Mesodermal cell (in vitro differentiated cells): ENCODE data around the gene NT5C1B.

Experiments
- H3K27ac ChIP-seq: 2 replicates; pipeline ENCODE4 v1.7.0; 2013; ENCODE audit warnings: mild to moderate bottlenecking, low read depth, low read length, moderate library complexity; ENCODE audit not compliant: severe bottlenecking
- H3K36me3 ChIP-seq: 2 replicates; pipeline ENCODE4 v1.7.1; 2013; ENCODE audit warnings: mild to moderate bottlenecking, low read length, moderate library complexity; ENCODE audit not compliant: control insufficient read depth, insufficient read depth
- H3K4me1 ChIP-seq: one replicate; pipeline ENCODE4 v1.7.1; 2013; ENCODE audit warnings: mild to moderate bottlenecking, low read length; ENCODE audit not compliant: insufficient read depth, control insufficient read depth, poor library complexity, severe bottlenecking
- H3K4me3 ChIP-seq: 2 replicates; pipeline ENCODE4 v1.7.0; 2013; ENCODE audit warnings: low read length, control low read depth, mild to moderate bottlenecking; ENCODE audit not compliant: insufficient read depth, poor library complexity, severe bottlenecking; ENCODE audit errors: extremely low read depth
- H3K9me3 ChIP-seq: 2 replicates; pipeline ENCODE4 v1.7.1; 2013; ENCODE audit warnings: mild to moderate bottlenecking, low read length, moderate library complexity; ENCODE audit not compliant: control insufficient read depth
- WGBS, 2 experiments: methylation state at CpG; one replicate each; pipeline ENCODE4 v1.1.5; 2013; ENCODE audit warnings: missing lambda C conversion rate in 2 of 2; ENCODE audit not compliant: insufficient coverage in 2 of 2; 5-methylcytosine and 5-hydroxymethylcytosine counted together

NT5C1B gene

GRCh38 chr2:18531194-18531593 is 58.2 kb downstream of the NT5C1B start:
- Histone ChIP-seq H3K9me3 (no peaks in the 10 kb centered on the region), H3K4me3 (no peak overlapping the region), H3K27ac (no peak overlapping the region), H3K4me1 (no peaks in the 10 kb centered on the region), H3K36me3 (no peaks in the 10 kb centered on the region)
- WGBS, 2 experiments, result no CpG with 5 or more reads among the region's 1 CpG

GRCh38 chr2:18527822-18528221 is 61.5 kb downstream of the NT5C1B start:
- Histone ChIP-seq H3K36me3 (no peaks in the 10 kb centered on the region), H3K27ac (no peak overlapping the region), H3K4me3 (no peak overlapping the region), H3K4me1 (no peaks in the 10 kb centered on the region), H3K9me3 (no peaks in the 10 kb centered on the region)
- WGBS, 2 experiments, result 69 to 71% methylated on average over 4 of the region's 4 CpGs

- WGBS, 2 experiments, result 100% methylated on average over 1 of the region's 2 CpGs; no CpG with 5 or more reads in 1 of the 2 experiments
- H3K4me1 ChIP-seq, result no peaks in the 10 kb centered on the region
- H3K4me3 ChIP-seq, result no peak overlapping the region
- H3K27ac ChIP-seq, result no peak overlapping the region
- H3K36me3 ChIP-seq, result no peaks in the 10 kb centered on the region
- H3K9me3 ChIP-seq, result no peaks in the 10 kb centered on the region
Observed at GRCh38 chr2:18527326-18527725, 62.0 kb downstream of the NT5C1B start.

- Histone ChIP-seq H3K27ac (no peak overlapping the region), H3K4me1 (no peaks in the 10 kb centered on the region), H3K36me3 (no peaks in the 10 kb centered on the region), H3K9me3 (no peaks in the 10 kb centered on the region), H3K4me3 (no peak overlapping the region)
- WGBS, 2 experiments, result 71 to 82% methylated on average over 4 to 6 of the region's 7 CpGs
Observed at GRCh38 chr2:18526429-18526828, 62.9 kb downstream of the NT5C1B start.

GRCh38 chr2:18525852-18526251 is 63.5 kb downstream of the NT5C1B start:
- Histone ChIP-seq H3K9me3 (no peaks in the 10 kb centered on the region), H3K4me3 (no peak overlapping the region), H3K4me1 (no peaks in the 10 kb centered on the region), H3K27ac (no peak overlapping the region), H3K36me3 (no peaks in the 10 kb centered on the region)
- 100% methylated on average over 1 to 2 of the region's 3 CpGs for WGBS, 2 experiments

GRCh38 chr2:18525236-18525635 is 64.1 kb downstream of the NT5C1B start:
- no peak overlapping the region for H3K27ac ChIP-seq
- no peaks in the 10 kb centered on the region for H3K36me3 ChIP-seq
- no peak overlapping the region for H3K4me3 ChIP-seq
- 100% methylated on average over 2 of the region's 2 CpGs; no CpG with 5 or more reads in 1 of the 2 experiments for WGBS, 2 experiments
- H3K4me1 ChIP-seq, result no peaks in the 10 kb centered on the region
- no peaks in the 10 kb centered on the region for H3K9me3 ChIP-seq

GRCh38 chr2:18522484-18523146 is 66.8 kb downstream of the NT5C1B start:
- peaks cover 17% of the 10 kb centered on the region for H3K4me1 ChIP-seq
- H3K9me3 ChIP-seq, result no peaks in the 10 kb centered on the region
- no peak overlapping the region for H3K27ac ChIP-seq
- H3K4me3 ChIP-seq, result no peak overlapping the region
- H3K36me3 ChIP-seq, result no peaks in the 10 kb centered on the region
- WGBS, 2 experiments, result 84 to 100% methylated on average over 2 of the region's 2 CpGs

- WGBS, 2 experiments, result 65 to 80% methylated on average over 7 to 9 of the region's 16 CpGs
- Histone ChIP-seq H3K36me3 (no peaks in the 10 kb centered on the region), H3K27ac (no peak overlapping the region), H3K4me1 (peaks cover 28% of the 10 kb centered on the region), H3K9me3 (no peaks in the 10 kb centered on the region), H3K4me3 (no peak overlapping the region)
Observed at GRCh38 chr2:18520451-18521425, 68.6 kb downstream of the NT5C1B start.

- Histone ChIP-seq H3K36me3 (no peaks in the 10 kb centered on the region), H3K4me3 (no peak overlapping the region), H3K4me1 (peaks cover 35% of the 10 kb centered on the region), H3K27ac (no peak overlapping the region), H3K9me3 (no peaks in the 10 kb centered on the region)
- WGBS, 2 experiments, result 84 to 86% methylated on average over 5 to 7 of the region's 7 CpGs
Observed at GRCh38 chr2:18519914-18520450, 69.4 kb downstream of the NT5C1B start.

GRCh38 chr2:18518116-18519111 is 71.0 kb downstream of the NT5C1B start:
- Histone ChIP-seq H3K36me3 (no peaks in the 10 kb centered on the region), H3K9me3 (no peaks in the 10 kb centered on the region), H3K4me3 (no peak overlapping the region), H3K4me1 (peaks cover 44% of the 10 kb centered on the region), H3K27ac (peak overlapping the region; percentile 76)
- 94 to 96% methylated on average over 5 to 7 of the region's 11 CpGs for WGBS, 2 experiments
